SJCRH30 (cell line): ENCODE measurements around the gene NPHS1. TPM values are rescaled to one million over a fixed set of nuclear protein-coding genes. Genes with fewer than 3 reads are reported as not detected.

Source experiments
- DNase-seq, 2 experiments: peaks; one replicate each; pipeline ENCODE4 v3.0.0-alpha.2; 2015 to 2020
- H3K27ac ChIP-seq: fragments of 250-450 bp; sonication (Bioruptor Pico); 2 replicates; pipeline ENCODE4 v1.5.1; 2020; ENCODE audit warnings: mild to moderate bottlenecking, moderate library complexity
- H3K27me3 ChIP-seq: fragments of 250-450 bp; sonication (Bioruptor Pico); 2 replicates; pipeline ENCODE4 v1.5.1; 2020; ENCODE audit warnings: mild to moderate bottlenecking, moderate library complexity
- H3K36me3 ChIP-seq: fragments of 250-450 bp; sonication (Bioruptor Pico); 2 replicates; pipeline ENCODE4 v1.5.1; 2020; ENCODE audit warnings: mild to moderate bottlenecking, moderate library complexity
- H3K4me1 ChIP-seq: fragments of 250-450 bp; sonication (Bioruptor Pico); 2 replicates; pipeline ENCODE4 v1.5.1; 2020; ENCODE audit warnings: mild to moderate bottlenecking, moderate library complexity
- H3K4me3 ChIP-seq: fragments of 250-450 bp; sonication (Bioruptor Pico); 2 replicates; pipeline ENCODE4 v1.5.1; 2020; ENCODE audit warnings: mild to moderate bottlenecking, moderate library complexity
- H3K9me3 ChIP-seq: fragments of 250-450 bp; sonication (Bioruptor Pico); replicated peaks from 2 replicates; pipeline ENCODE4 v1.5.1; 2020; ENCODE audit warnings: mild to moderate bottlenecking, moderate library complexity
- total RNA-seq: library from RNA; depleted of rRNA; stranded (reverse); fragments of >200 nt; shearing (Covaris generic); gene quantifications from 2 replicates; pipeline ENCODE4 v1.2.3, GENCODE V29; 2014

NPHS1 gene
- total RNA-seq, 1 experiment from 2014 or later: not detected

DNA sequence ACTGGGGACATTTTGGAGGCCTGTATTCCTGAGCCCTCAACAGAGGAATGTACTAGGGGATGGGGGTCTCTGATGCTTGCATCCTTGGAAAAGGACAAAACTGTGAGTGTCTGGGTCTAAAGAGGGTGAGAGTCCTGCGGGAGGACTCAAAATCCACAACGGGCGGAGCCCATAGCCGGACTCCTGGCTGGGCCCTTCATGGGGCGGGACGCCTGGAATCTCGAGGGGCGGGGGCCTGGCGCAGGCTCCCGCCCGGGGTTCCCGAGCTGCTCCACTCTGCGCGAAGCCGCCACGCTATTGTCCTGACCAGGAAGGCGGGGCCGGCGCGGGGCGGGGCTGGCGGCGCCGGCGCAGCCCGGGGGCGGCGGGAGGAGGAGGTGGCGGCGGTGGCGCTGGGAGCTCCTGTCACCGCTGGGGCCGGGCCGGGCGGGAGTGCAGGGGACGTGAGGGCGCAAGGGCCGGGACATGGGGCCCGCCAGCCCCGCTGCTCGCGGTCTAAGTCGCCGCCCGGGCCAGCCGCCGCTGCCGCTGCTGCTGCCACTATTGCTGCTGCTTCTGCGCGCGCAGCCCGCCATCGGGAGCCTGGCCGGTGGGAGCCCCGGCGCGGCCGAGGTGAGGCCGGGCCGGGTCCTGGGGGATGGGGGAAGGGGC lies 16.0 kb upstream of the NPHS1 start, which contains the start of gene APLP1:
Gene APLP1, plus strand, starts transcription at position 403 of the 651 bp plus-strand sequence. Its CDS starts 63 bp downstream, at position 466.
- peaks cover 7% of the 10 kb centered on the region; the same call in 1 of the 2 replicates for H3K4me1 ChIP-seq

GRCh38 chr19:35863018-35863417 lies 10.7 kb upstream of the NPHS1 start:
- peaks cover 27% of the 10 kb centered on the region for H3K27me3 ChIP-seq
- no peaks in the 10 kb centered on the region for H3K4me1 ChIP-seq
- no peaks in the 10 kb centered on the region for H3K9me3 ChIP-seq
- H3K4me3 ChIP-seq: no peak overlapping the region
- H3K27ac ChIP-seq: no peak overlapping the region
- H3K36me3 ChIP-seq: no peaks in the 10 kb centered on the region
- DNase-seq: no peak

More for the DNA sequence above, 16.0 kb upstream of the NPHS1 start, which contains the start of gene APLP1:
- DNase-seq: peak; percentile 79
- peak within 1 kb of the TSS; percentile 64 for H3K4me3 ChIP-seq
- no peaks in the 10 kb centered on the region for H3K36me3 ChIP-seq
- peaks cover 7% of the 10 kb centered on the region; the same call in 1 of the 2 replicates for H3K27me3 ChIP-seq
- no peaks in the 10 kb centered on the region for H3K9me3 ChIP-seq
- H3K27ac ChIP-seq: no peak within 1 kb of the TSS

- no peak for DNase-seq
- Histone ChIP-seq H3K4me3 (no peak overlapping the region), H3K36me3 (no peaks in the 10 kb centered on the region), H3K4me1 (no peaks in the 10 kb centered on the region), H3K9me3 (no peaks in the 10 kb centered on the region), H3K27me3 (peaks cover 22% of the 10 kb centered on the region), H3K27ac (no peak overlapping the region)
These were observed 10.2 kb upstream of the NPHS1 start for GRCh38 chr19:35862528-35862927.

- Histone ChIP-seq H3K27me3 (peaks cover 28% of the 10 kb centered on the region), H3K27ac (no peak overlapping the region), H3K4me3 (no peak overlapping the region), H3K36me3 (no peaks in the 10 kb centered on the region), H3K4me1 (no peaks in the 10 kb centered on the region), H3K9me3 (no peaks in the 10 kb centered on the region)
- DNase-seq: no peak
These were observed 9.4 kb upstream of the NPHS1 start for GRCh38 chr19:35861640-35862160.

DNA sequence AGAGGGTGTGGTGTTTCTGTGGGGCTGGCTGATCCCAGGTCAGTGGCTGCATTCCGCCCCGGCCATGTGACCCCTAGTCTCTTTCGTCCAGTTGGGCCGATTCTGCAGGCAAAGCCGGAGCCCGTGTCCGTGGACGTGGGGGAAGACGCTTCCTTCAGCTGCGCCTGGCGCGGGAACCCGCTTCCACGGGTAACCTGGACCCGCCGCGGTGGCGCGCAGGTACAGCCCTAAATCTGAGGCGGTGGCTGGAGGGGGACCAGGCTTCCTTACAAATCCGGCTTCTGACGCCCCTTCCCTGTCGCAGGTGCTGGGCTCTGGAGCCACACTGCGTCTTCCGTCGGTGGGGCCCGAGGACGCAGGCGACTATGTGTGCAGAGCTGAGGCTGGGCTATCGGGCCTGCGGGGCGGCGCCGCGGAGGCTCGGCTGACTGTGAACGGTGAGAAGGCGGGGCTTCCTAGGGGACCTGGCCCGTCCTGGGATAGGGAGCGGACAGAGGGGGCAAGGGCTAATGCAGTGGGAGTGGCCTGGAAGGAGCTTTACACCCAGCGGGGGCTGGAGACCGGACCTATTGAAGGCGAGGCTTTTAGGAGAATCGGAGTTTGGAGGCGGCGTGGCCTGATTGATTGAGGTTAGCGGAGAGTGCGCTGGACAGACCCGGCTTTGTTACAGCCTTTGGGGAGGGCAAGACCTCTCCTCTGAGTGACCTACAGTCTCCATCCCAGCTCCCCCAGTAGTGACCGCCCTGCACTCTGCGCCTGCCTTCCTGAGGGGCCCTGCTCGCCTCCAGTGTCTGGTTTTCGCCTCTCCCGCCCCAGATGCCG lies 8.7 kb upstream of the NPHS1 start:
- Histone ChIP-seq H3K27me3 (peaks cover 35% of the 10 kb centered on the region), H3K4me1 (no peaks in the 10 kb centered on the region), H3K9me3 (no peaks in the 10 kb centered on the region), H3K27ac (no peak overlapping the region), H3K36me3 (no peaks in the 10 kb centered on the region), H3K4me3 (no peak overlapping the region)
- no peak for DNase-seq

- Histone ChIP-seq H3K27ac (no peak overlapping the region), H3K4me1 (no peaks in the 10 kb centered on the region), H3K4me3 (no peak overlapping the region), H3K27me3 (peaks cover 41% of the 10 kb centered on the region), H3K9me3 (no peaks in the 10 kb centered on the region), H3K36me3 (no peaks in the 10 kb centered on the region)
- DNase-seq: no peak
These were observed 8.1 kb upstream of the NPHS1 start for GRCh38 chr19:35860436-35860817.

- Histone ChIP-seq H3K36me3 (no peaks in the 10 kb centered on the region), H3K4me3 (no peak overlapping the region), H3K4me1 (no peaks in the 10 kb centered on the region), H3K27ac (no peak overlapping the region), H3K27me3 (peaks cover 51% of the 10 kb centered on the region), H3K9me3 (no peaks in the 10 kb centered on the region)
- DNase-seq: no peak
These were observed 7.1 kb upstream of the NPHS1 start for GRCh38 chr19:35859414-35859813.

DNA sequence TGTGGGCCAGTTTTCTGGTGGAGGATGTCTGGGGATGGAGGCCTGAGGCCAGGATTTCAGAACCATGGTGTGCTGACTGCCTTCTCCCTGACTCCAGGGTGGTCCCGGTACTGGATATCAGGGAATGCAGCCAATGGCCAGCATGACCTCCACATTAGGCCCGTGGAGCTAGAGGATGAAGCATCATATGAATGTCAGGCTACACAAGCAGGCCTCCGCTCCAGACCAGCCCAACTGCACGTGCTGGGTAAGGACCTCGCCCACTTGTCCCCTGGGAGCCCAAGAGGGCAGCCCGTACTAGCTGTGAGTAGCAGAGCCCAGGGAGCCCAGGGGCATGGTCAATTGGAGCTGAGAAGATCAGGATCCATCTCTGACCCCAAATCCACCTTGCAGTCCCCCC lies 6.0 kb upstream of the NPHS1 start:
- Histone ChIP-seq H3K4me3 (no peak overlapping the region), H3K27me3 (peaks cover 59% of the 10 kb centered on the region), H3K4me1 (no peaks in the 10 kb centered on the region), H3K27ac (no peak overlapping the region), H3K9me3 (no peaks in the 10 kb centered on the region), H3K36me3 (no peaks in the 10 kb centered on the region)
- DNase-seq: no peak

DNA sequence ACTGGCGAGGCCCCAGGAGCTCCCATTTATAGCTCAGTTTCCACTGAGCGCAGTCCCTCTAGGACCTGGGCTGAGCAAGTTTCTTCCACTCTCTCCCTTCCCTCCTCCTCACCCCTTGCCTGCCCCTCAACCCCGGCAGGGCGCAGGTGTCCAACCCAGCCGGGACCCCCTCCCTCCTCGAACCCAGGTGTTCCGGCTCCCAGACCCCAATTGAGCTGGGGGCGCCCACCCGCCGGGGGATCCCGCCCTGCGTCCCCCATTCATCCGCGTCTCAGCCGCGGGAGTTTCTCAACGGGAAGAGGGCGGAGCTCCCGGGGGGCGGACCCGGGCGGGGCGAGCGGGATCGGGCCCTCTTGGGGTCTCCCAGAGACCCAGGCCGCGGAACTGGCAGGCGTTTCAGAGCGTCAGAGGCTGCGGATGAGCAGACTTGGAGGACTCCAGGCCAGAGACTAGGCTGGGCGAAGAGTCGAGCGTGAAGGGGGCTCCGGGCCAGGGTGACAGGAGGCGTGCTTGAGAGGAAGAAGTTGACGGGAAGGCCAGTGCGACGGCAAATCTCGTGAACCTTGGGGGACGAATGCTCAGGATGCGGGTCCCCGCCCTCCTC lies 4.3 kb upstream of the NPHS1 start, which contains the start of gene KIRREL2:
Gene KIRREL2, plus strand, starts transcription at position 366 of the 604 bp plus-strand sequence. Its CDS starts 209 bp downstream, at position 575.
- no peaks in the 10 kb centered on the region for H3K36me3 ChIP-seq
- no peak within 1 kb of the TSS for H3K27ac ChIP-seq
- DNase-seq: no peak
- H3K4me3 ChIP-seq: no peak within 1 kb of the TSS
- no peaks in the 10 kb centered on the region for H3K4me1 ChIP-seq
- H3K27me3 ChIP-seq: peaks cover 60% of the 10 kb centered on the region
- H3K9me3 ChIP-seq: no peaks in the 10 kb centered on the region

GRCh38 chr19:35853038-35853756 lies 893 bp upstream of the NPHS1 start:
- no peak overlapping the region for H3K4me3 ChIP-seq
- H3K27ac ChIP-seq: no peak overlapping the region
- no peaks in the 10 kb centered on the region for H3K36me3 ChIP-seq
- no peaks in the 10 kb centered on the region for H3K9me3 ChIP-seq
- H3K27me3 ChIP-seq: peaks cover 66% of the 10 kb centered on the region
- no peaks in the 10 kb centered on the region for H3K4me1 ChIP-seq
- DNase-seq: no peak

GRCh38 chr19:35851213-35852028 lies 883 bp downstream of the NPHS1 start:
- peaks cover 59% of the 10 kb centered on the region for H3K27me3 ChIP-seq
- no peak overlapping the region for H3K27ac ChIP-seq
- no peaks in the 10 kb centered on the region for H3K36me3 ChIP-seq
- no peak for DNase-seq
- H3K9me3 ChIP-seq: no peaks in the 10 kb centered on the region
- no peaks in the 10 kb centered on the region for H3K4me1 ChIP-seq
- no peak overlapping the region for H3K4me3 ChIP-seq

DNA sequence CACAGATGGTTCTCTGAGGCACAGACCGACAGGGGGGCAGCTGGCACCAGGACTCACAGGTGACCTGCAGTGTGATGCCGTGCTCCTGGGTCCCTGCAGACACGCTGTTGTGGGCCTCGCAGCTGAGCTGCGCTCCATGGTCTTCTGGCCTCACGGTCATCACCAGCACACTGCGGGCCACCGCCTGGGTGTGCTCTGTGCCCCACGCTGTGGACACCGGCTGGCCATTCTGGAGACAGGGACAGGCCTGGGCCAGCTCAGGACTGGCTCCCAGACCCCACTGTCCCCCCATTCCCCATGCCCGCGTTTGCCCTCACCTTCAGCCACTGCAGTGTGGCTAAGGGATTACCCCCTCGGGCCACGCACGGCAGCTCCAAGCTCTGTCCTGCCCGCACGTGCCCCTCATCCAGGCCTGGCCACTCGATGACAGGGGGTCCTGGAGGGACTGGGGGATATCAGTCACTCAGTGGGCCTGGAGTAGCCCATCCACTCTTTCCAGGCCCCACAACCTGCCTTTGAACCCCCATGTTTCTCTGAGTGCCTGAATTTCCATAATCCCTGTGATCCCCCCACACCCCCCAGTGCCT lies 3.3 kb downstream of the NPHS1 start:
- Histone ChIP-seq H3K27ac (no peak overlapping the region), H3K4me3 (no peak overlapping the region), H3K4me1 (no peaks in the 10 kb centered on the region), H3K9me3 (no peaks in the 10 kb centered on the region), H3K27me3 (peaks cover 35% of the 10 kb centered on the region), H3K36me3 (no peaks in the 10 kb centered on the region)
- DNase-seq: no peak

GRCh38 chr19:35848486-35848885 lies 3.8 kb downstream of the NPHS1 start:
- Histone ChIP-seq H3K27ac (no peak overlapping the region), H3K27me3 (peaks cover 33% of the 10 kb centered on the region), H3K4me3 (no peak overlapping the region)

More at GRCh38 chr19:35848486-35848885, 3.8 kb downstream of the NPHS1 start:
- no peak for DNase-seq
- Histone ChIP-seq H3K4me1 (no peaks in the 10 kb centered on the region), H3K9me3 (no peaks in the 10 kb centered on the region), H3K36me3 (no peaks in the 10 kb centered on the region)
